ENCODE results near the gene ADAMTS9. TPM values are rescaled to one million over a fixed set of nuclear protein-coding genes. Genes with fewer than 3 reads are reported as not detected.

Gene ADAMTS9
- total RNA-seq, 2 donors from 2014 or later: 16.1 to 38.0 TPM

GRCh38 chr3:64604313-64604712 is 83.5 kb downstream of the ADAMTS9 start:
- H3K36me3 Mint-ChIP-seq (ENCODE audit: low read depth): peaks cover 2% of the 10 kb centered on the region
- no peaks in the 10 kb centered on the region for H3K9me3 ChIP-seq (ENCODE audit: control insufficient read depth, low read length)

DNA sequence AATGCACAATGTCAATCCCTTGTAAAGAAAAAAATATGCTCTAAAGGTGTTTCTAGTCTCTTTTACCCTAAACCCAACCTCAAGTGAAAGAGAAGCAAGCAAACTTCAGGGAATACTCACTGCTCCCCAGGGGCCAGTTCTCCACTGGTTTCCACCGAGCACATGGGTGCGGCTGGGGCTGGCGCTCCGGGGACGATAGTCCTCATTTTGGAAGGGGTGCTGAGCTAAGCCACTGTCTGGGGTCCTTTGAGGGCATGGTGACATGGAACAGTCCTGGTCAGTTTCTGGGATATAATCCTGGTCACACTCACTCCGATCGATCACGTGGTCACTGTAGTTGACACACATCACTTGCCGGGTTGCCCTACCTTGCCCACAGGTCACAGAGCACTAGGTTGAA is 86.0 kb downstream of the ADAMTS9 start:
- Mint-ChIP-seq H3K4me3 (no peak overlapping the region), H3K36me3 (ENCODE audit: low read depth) (peaks cover 2% of the 10 kb centered on the region), H3K27ac (no peak overlapping the region), H3K27me3 (ENCODE audit: insufficient read depth) (no peaks in the 10 kb centered on the region), H3K9me3 (no peaks in the 10 kb centered on the region), H3K4me1 (no peaks in the 10 kb centered on the region)
- Histone ChIP-seq H3K27me3 (ENCODE audit: control insufficient read depth, insufficient read depth, low read length, poor library complexity, severe bottlenecking) (no peaks in the 10 kb centered on the region), H3K9ac (ENCODE audit: extremely low read depth, low read length, poor library complexity, severe bottlenecking) (no peak overlapping the region), H3K27ac (ENCODE audit: low read depth, low read length) (no peak overlapping the region), H3K9me3 (ENCODE audit: control insufficient read depth, low read length) (no peaks in the 10 kb centered on the region), H3K4me3 (ENCODE audit: low read length) (no peak overlapping the region), H3K36me3 (ENCODE audit: control insufficient read depth, insufficient read depth, low read length) (peaks cover 40% of the 10 kb centered on the region), H3K4me1 (ENCODE audit: control insufficient read depth, insufficient read depth, low read length) (no peaks in the 10 kb centered on the region)
- no peak for DNase-seq
- WGBS, 2 experiments (ENCODE audit: insufficient coverage in 1 of 2, insufficient read length in 1 of 2): 90 to 94% methylated on average over 3 to 9 of the region's 9 CpGs
- TF ChIP-seq CTCF (conservative IDR thresholded peaks at IDR 0.05): no peak

More at GRCh38 chr3:64604313-64604712, 83.5 kb downstream of the ADAMTS9 start:
- no peak for TF ChIP-seq CTCF (conservative IDR thresholded peaks at IDR 0.05)
- Histone ChIP-seq H3K4me3 (ENCODE audit: low read length) (no peak overlapping the region), H3K9ac (ENCODE audit: extremely low read depth, low read length, poor library complexity, severe bottlenecking) (no peak overlapping the region), H3K27me3 (ENCODE audit: control insufficient read depth, insufficient read depth, low read length, poor library complexity, severe bottlenecking) (no peaks in the 10 kb centered on the region), H3K4me1 (ENCODE audit: control insufficient read depth, insufficient read depth, low read length) (no peaks in the 10 kb centered on the region), H3K36me3 (ENCODE audit: control insufficient read depth, insufficient read depth, low read length) (peaks cover 39% of the 10 kb centered on the region), H3K27ac (ENCODE audit: low read depth, low read length) (no peak overlapping the region)
- DNase-seq: no peak
- 88 to 100% methylated on average over 2 to 3 of the region's 3 CpGs for WGBS, 2 experiments (ENCODE audit: insufficient coverage in 1 of 2, insufficient read length in 1 of 2)
- H3K27ac Mint-ChIP-seq: no peak overlapping the region
- no peaks in the 10 kb centered on the region for H3K4me1 Mint-ChIP-seq
- no peaks in the 10 kb centered on the region for H3K27me3 Mint-ChIP-seq (ENCODE audit: insufficient read depth)
- no peak overlapping the region for H3K4me3 Mint-ChIP-seq
- H3K9me3 Mint-ChIP-seq: no peaks in the 10 kb centered on the region

- H3K27me3 Mint-ChIP-seq (ENCODE audit: insufficient read depth): no peaks in the 10 kb centered on the region
- H3K27ac ChIP-seq (ENCODE audit: low read depth, low read length): no peak overlapping the region
- no peak overlapping the region for H3K4me3 Mint-ChIP-seq
- H3K9ac ChIP-seq (ENCODE audit: extremely low read depth, low read length, poor library complexity, severe bottlenecking): no peak overlapping the region
- DNase-seq: no peak
- 93 to 94% methylated on average over 7 to 9 of the region's 9 CpGs for WGBS, 2 experiments (ENCODE audit: insufficient coverage in 1 of 2, insufficient read length in 1 of 2)
- peaks cover 2% of the 10 kb centered on the region for H3K4me1 ChIP-seq (ENCODE audit: control insufficient read depth, insufficient read depth, low read length)
- H3K9me3 ChIP-seq (ENCODE audit: control insufficient read depth, low read length): no peaks in the 10 kb centered on the region
- no peaks in the 10 kb centered on the region for H3K27me3 ChIP-seq (ENCODE audit: control insufficient read depth, insufficient read depth, low read length, poor library complexity, severe bottlenecking)
- H3K27ac Mint-ChIP-seq: no peak overlapping the region
- peaks cover 36% of the 10 kb centered on the region for H3K36me3 ChIP-seq (ENCODE audit: control insufficient read depth, insufficient read depth, low read length)
- H3K4me1 Mint-ChIP-seq: peaks cover 3% of the 10 kb centered on the region
- H3K36me3 Mint-ChIP-seq (ENCODE audit: low read depth): peaks cover 2% of the 10 kb centered on the region
- no peaks in the 10 kb centered on the region for H3K9me3 Mint-ChIP-seq
- no peak for TF ChIP-seq CTCF (conservative IDR thresholded peaks at IDR 0.05)
- H3K4me3 ChIP-seq (ENCODE audit: low read length): no peak overlapping the region
Measured at GRCh38 chr3:64600246-64600950, 87.4 kb downstream of the ADAMTS9 start.

Data from endodermal cell (in vitro differentiated cells).